ENCODE data around the gene TSPAN31. TPM values are rescaled to one million over a fixed set of nuclear protein-coding genes. Genes with fewer than 3 reads are reported as not detected.
A peak's percentile ranks its signal among the peaks of the same experiment; 100 is the strongest.

The TSPAN31 gene
- total RNA-seq, 1 donor from 2014 or later = 18.6 TPM

- Mint-ChIP-seq H3K36me3 (ENCODE audit: low read depth, unreplicated experiment) (peaks cover 12% of the 10 kb centered on the region), H3K27me3 (ENCODE audit: low read depth, unreplicated experiment) (no peaks in the 10 kb centered on the region), H3K27ac (ENCODE audit: unreplicated experiment) (no peak overlapping the region), H3K4me1 (ENCODE audit: low read depth, unreplicated experiment) (peaks cover 5% of the 10 kb centered on the region), H3K9me3 (ENCODE audit: unreplicated experiment) (no peaks in the 10 kb centered on the region), H3K4me3 (ENCODE audit: unreplicated experiment) (no peak overlapping the region)
- no peaks in the 10 kb centered on the region for H3K27me3 ChIP-seq (ENCODE audit: insufficient read depth, low read length)
- H3K9ac ChIP-seq (ENCODE audit: low read length) = no peak overlapping the region
- no peaks in the 10 kb centered on the region for H3K9me3 ChIP-seq (ENCODE audit: insufficient read depth, low read depth, low read length)
- DNase-seq (ENCODE audit: low read depth) (no peak), FAIRE-seq (no peak)
- H3K4me2 ChIP-seq (ENCODE audit: low read length) = no peak overlapping the region
- H4K20me1 ChIP-seq (ENCODE audit: insufficient read depth, low read length) = peaks cover 5% of the 10 kb centered on the region
- no peak overlapping the region for H2AFZ ChIP-seq (ENCODE audit: low read depth, low read length)
- H3K27ac ChIP-seq (ENCODE audit: low read depth, low read length) = no peak overlapping the region
- H3K4me3 ChIP-seq (ENCODE audit: insufficient read depth, low read depth, low read length) = no peak overlapping the region
- peaks cover 4% of the 10 kb centered on the region for H3K4me1 ChIP-seq (ENCODE audit: insufficient read depth, low read length)
- no peak for TF ChIP-seq EZH2 (IDR thresholded peaks at IDR 0.05; ENCODE audit: insufficient read depth, low read length)
- peaks cover 8% of the 10 kb centered on the region for H3K36me3 ChIP-seq (ENCODE audit: insufficient read depth, low read length)
- peaks cover 18% of the 10 kb centered on the region for H3K79me2 ChIP-seq (ENCODE audit: insufficient read depth, low read length)
Measured at GRCh38 chr12:57780284-57780897, 35.6 kb downstream of the TSPAN31 start.

- Histone ChIP-seq H3K9ac (ENCODE audit: low read length) (no peak overlapping the region), H3K79me2 (ENCODE audit: insufficient read depth, low read length) (peaks cover 18% of the 10 kb centered on the region), H3K27ac (ENCODE audit: low read depth, low read length) (no peak overlapping the region), H2AFZ (ENCODE audit: low read depth, low read length) (no peak overlapping the region), H4K20me1 (ENCODE audit: insufficient read depth, low read length) (peaks cover 5% of the 10 kb centered on the region), H3K36me3 (ENCODE audit: insufficient read depth, low read length) (peaks cover 13% of the 10 kb centered on the region), H3K4me3 (ENCODE audit: insufficient read depth, low read depth, low read length) (no peak overlapping the region), H3K27me3 (ENCODE audit: insufficient read depth, low read length) (no peaks in the 10 kb centered on the region), H3K9me3 (ENCODE audit: insufficient read depth, low read depth, low read length) (no peaks in the 10 kb centered on the region), H3K4me1 (ENCODE audit: insufficient read depth, low read length) (peaks cover 4% of the 10 kb centered on the region), H3K4me2 (ENCODE audit: low read length) (no peak overlapping the region)
- H3K36me3 Mint-ChIP-seq (ENCODE audit: low read depth, unreplicated experiment) = peaks cover 8% of the 10 kb centered on the region
- TF ChIP-seq CTCF (IDR thresholded peaks at IDR 0.05; ENCODE audit: insufficient read depth, low read depth, low read length) (no peak), EZH2 (IDR thresholded peaks at IDR 0.05; ENCODE audit: insufficient read depth, low read length) (no peak)
- no peaks in the 10 kb centered on the region for H3K9me3 Mint-ChIP-seq (ENCODE audit: unreplicated experiment)
- no peak for FAIRE-seq
- peaks cover 5% of the 10 kb centered on the region for H3K4me1 Mint-ChIP-seq (ENCODE audit: low read depth, unreplicated experiment)
- no peak overlapping the region for H3K4me3 Mint-ChIP-seq (ENCODE audit: unreplicated experiment)
- H3K27ac Mint-ChIP-seq (ENCODE audit: unreplicated experiment) = no peak overlapping the region
- no peak for DNase-seq (ENCODE audit: low read depth)
- H3K27me3 Mint-ChIP-seq (ENCODE audit: low read depth, unreplicated experiment) = no peaks in the 10 kb centered on the region
Measured at GRCh38 chr12:57781244-57781643, 36.4 kb downstream of the TSPAN31 start.

GRCh38 chr12:57781801-57782200 is 37.0 kb downstream of the TSPAN31 start:
- no peaks in the 10 kb centered on the region for H3K9me3 ChIP-seq (ENCODE audit: insufficient read depth, low read depth, low read length)

More at GRCh38 chr12:57781801-57782200, 37.0 kb downstream of the TSPAN31 start:
- Histone ChIP-seq H4K20me1 (ENCODE audit: insufficient read depth, low read length) (peaks cover 5% of the 10 kb centered on the region), H3K27ac (ENCODE audit: low read depth, low read length) (no peak overlapping the region), H3K4me3 (ENCODE audit: insufficient read depth, low read depth, low read length) (no peak overlapping the region), H3K27me3 (ENCODE audit: insufficient read depth, low read length) (no peaks in the 10 kb centered on the region), H2AFZ (ENCODE audit: low read depth, low read length) (no peak overlapping the region), H3K4me2 (ENCODE audit: low read length) (no peak overlapping the region), H3K36me3 (ENCODE audit: insufficient read depth, low read length) (peaks cover 19% of the 10 kb centered on the region), H3K9ac (ENCODE audit: low read length) (no peak overlapping the region), H3K4me1 (ENCODE audit: insufficient read depth, low read length) (peaks cover 4% of the 10 kb centered on the region), H3K79me2 (ENCODE audit: insufficient read depth, low read length) (peaks cover 18% of the 10 kb centered on the region)
- no peak overlapping the region for H3K27ac Mint-ChIP-seq (ENCODE audit: unreplicated experiment)
- H3K27me3 Mint-ChIP-seq (ENCODE audit: low read depth, unreplicated experiment) = no peaks in the 10 kb centered on the region
- no peaks in the 10 kb centered on the region for H3K9me3 Mint-ChIP-seq (ENCODE audit: unreplicated experiment)
- peaks cover 5% of the 10 kb centered on the region for H3K4me1 Mint-ChIP-seq (ENCODE audit: low read depth, unreplicated experiment)
- FAIRE-seq (no peak), DNase-seq (ENCODE audit: low read depth) (no peak)
- peaks cover 8% of the 10 kb centered on the region for H3K36me3 Mint-ChIP-seq (ENCODE audit: low read depth, unreplicated experiment)
- TF ChIP-seq CTCF (IDR thresholded peaks at IDR 0.05; ENCODE audit: insufficient read depth, low read depth, low read length) (no peak), EZH2 (IDR thresholded peaks at IDR 0.05; ENCODE audit: insufficient read depth, low read length) (no peak)
- peak overlapping the region; percentile 100 for H3K4me3 Mint-ChIP-seq (ENCODE audit: unreplicated experiment)

All from astrocyte (in vitro differentiated cells and primary cell).